Measurements from ENCODE around the gene WDR19.
A peak's percentile ranks its signal among the peaks of the same experiment; 100 is the strongest.
"Not testable (repeated sequence)": the region's sequence is repeated elsewhere in the genome, so short reads cannot be mapped to it uniquely, and the experiment has no call there.

The WDR19 gene

GRCh38 chr4:39285853-39286252 is 103.5 kb downstream of the WDR19 start:
- Histone ChIP-seq H3K4me1 (ENCODE audit: control insufficient read depth in 5 of 5, insufficient read depth in 5 of 5, low read length in 5 of 5) (no peaks in the 10 kb centered on the region), H3K36me3 (ENCODE audit: control insufficient read depth in 5 of 5, insufficient read depth in 5 of 5, low read length in 5 of 5) (peaks cover 51 to 66% (median 57%) of the 10 kb centered on the region in 5 donors), H3K27me3 (ENCODE audit: control insufficient read depth in 5 of 5, insufficient read depth in 4 of 5, low read length in 5 of 5) (no peaks in the 10 kb centered on the region), H3K4me3 (ENCODE audit: low read depth in 1 of 5, low read length in 5 of 5) (no peak overlapping the region), H3K27ac (ENCODE audit: low read depth, low read length) (no peak overlapping the region), H3K9me3 (ENCODE audit: control insufficient read depth in 5 of 5, low read length in 5 of 5) (no peaks in the 10 kb centered on the region), H3K9ac (ENCODE audit: low read length in 5 of 5) (no peak overlapping the region)

GRCh38 chr4:39286263-39286662 is 103.9 kb downstream of the WDR19 start:
- Histone ChIP-seq H3K4me1 (ENCODE audit: control insufficient read depth in 5 of 5, insufficient read depth in 5 of 5, low read length in 5 of 5) (no peaks in the 10 kb centered on the region), H3K4me3 (ENCODE audit: low read depth in 1 of 5, low read length in 5 of 5) (no peak overlapping the region), H3K9me3 (ENCODE audit: control insufficient read depth in 5 of 5, low read length in 5 of 5) (no peaks in the 10 kb centered on the region), H3K27me3 (ENCODE audit: control insufficient read depth in 5 of 5, insufficient read depth in 4 of 5, low read length in 5 of 5) (no peaks in the 10 kb centered on the region), H3K36me3 (ENCODE audit: control insufficient read depth in 5 of 5, insufficient read depth in 5 of 5, low read length in 5 of 5) (peaks cover 54 to 70% (median 60%) of the 10 kb centered on the region in 5 donors), H3K9ac (ENCODE audit: low read length in 5 of 5) (no peak overlapping the region), H3K27ac (ENCODE audit: low read depth, low read length) (no peak overlapping the region)

GRCh38 chr4:39287223-39287622 is 104.9 kb downstream of the WDR19 start:
- H3K9ac ChIP-seq (ENCODE audit: low read length in 5 of 5): no peak overlapping the region
- peaks cover 54 to 73% (median 64%) of the 10 kb centered on the region in 5 donors for H3K36me3 ChIP-seq (ENCODE audit: control insufficient read depth in 5 of 5, insufficient read depth in 5 of 5, low read length in 5 of 5)
- no peaks in the 10 kb centered on the region for H3K9me3 ChIP-seq (ENCODE audit: control insufficient read depth in 5 of 5, low read length in 5 of 5)
- no peak overlapping the region for H3K4me3 ChIP-seq (ENCODE audit: low read depth in 1 of 5, low read length in 5 of 5)
- no peak overlapping the region for H3K27ac ChIP-seq (ENCODE audit: low read depth, low read length)
- H3K4me1 ChIP-seq (ENCODE audit: control insufficient read depth in 5 of 5, insufficient read depth in 5 of 5, low read length in 5 of 5): no peaks in the 10 kb centered on the region
- no peaks in the 10 kb centered on the region for H3K27me3 ChIP-seq (ENCODE audit: control insufficient read depth in 5 of 5, insufficient read depth in 4 of 5, low read length in 5 of 5)

- H3K27ac ChIP-seq (ENCODE audit: low read depth, low read length): no peak overlapping the region
- H3K36me3 ChIP-seq (ENCODE audit: control insufficient read depth in 5 of 5, insufficient read depth in 5 of 5, low read length in 5 of 5): peaks cover 42 to 81% (median 69%) of the 10 kb centered on the region in 5 donors
- H3K4me3 ChIP-seq (ENCODE audit: low read depth in 1 of 5, low read length in 5 of 5): no peak overlapping the region
- no peaks in the 10 kb centered on the region for H3K9me3 ChIP-seq (ENCODE audit: control insufficient read depth in 5 of 5, low read length in 5 of 5)
- no peaks in the 10 kb centered on the region for H3K4me1 ChIP-seq (ENCODE audit: control insufficient read depth in 5 of 5, insufficient read depth in 5 of 5, low read length in 5 of 5)
- H3K9ac ChIP-seq (ENCODE audit: low read length in 5 of 5): no peak overlapping the region
- no peaks in the 10 kb centered on the region for H3K27me3 ChIP-seq (ENCODE audit: control insufficient read depth in 5 of 5, insufficient read depth in 4 of 5, low read length in 5 of 5)
Measured at GRCh38 chr4:39291686-39292085, 109.4 kb downstream of the WDR19 start.

- not testable (repeated sequence) for H3K27ac ChIP-seq (ENCODE audit: low read depth, low read length); H3K4me3 ChIP-seq (ENCODE audit: low read depth in 1 of 5, low read length in 5 of 5); H3K4me1 ChIP-seq (ENCODE audit: control insufficient read depth in 5 of 5, insufficient read depth in 5 of 5, low read length in 5 of 5); H3K9ac ChIP-seq (ENCODE audit: low read length in 5 of 5); H3K27me3 ChIP-seq (ENCODE audit: control insufficient read depth in 5 of 5, insufficient read depth in 4 of 5, low read length in 5 of 5); H3K9me3 ChIP-seq (ENCODE audit: control insufficient read depth in 5 of 5, low read length in 5 of 5)
- H3K36me3 ChIP-seq (ENCODE audit: control insufficient read depth in 5 of 5, insufficient read depth in 5 of 5, low read length in 5 of 5): peaks cover 39 to 73% (median 61%) of the 10 kb centered on the region in 5 donors
Measured at GRCh38 chr4:39292433-39292832, 110.1 kb downstream of the WDR19 start.

- Histone ChIP-seq H3K27ac (ENCODE audit: low read depth, low read length) (no peak overlapping the region), H3K9me3 (ENCODE audit: control insufficient read depth in 5 of 5, low read length in 5 of 5) (no peaks in the 10 kb centered on the region), H3K4me1 (ENCODE audit: control insufficient read depth in 5 of 5, insufficient read depth in 5 of 5, low read length in 5 of 5) (peaks cover 0 to 3% (median 0%) of the 10 kb centered on the region in 5 donors), H3K9ac (ENCODE audit: low read length in 5 of 5) (no peak overlapping the region), H3K36me3 (ENCODE audit: control insufficient read depth in 5 of 5, insufficient read depth in 5 of 5, low read length in 5 of 5) (peaks cover 21 to 66% (median 41%) of the 10 kb centered on the region in 5 donors), H3K4me3 (ENCODE audit: low read depth in 1 of 5, low read length in 5 of 5) (no peak overlapping the region), H3K27me3 (ENCODE audit: control insufficient read depth in 5 of 5, insufficient read depth in 4 of 5, low read length in 5 of 5) (no peaks in the 10 kb centered on the region)
Measured at GRCh38 chr4:39295784-39296183, 113.5 kb downstream of the WDR19 start.

- H3K4me1 ChIP-seq (ENCODE audit: control insufficient read depth in 5 of 5, insufficient read depth in 5 of 5, low read length in 5 of 5): peaks cover 0 to 12% (median 2%) of the 10 kb centered on the region in 5 donors
- H3K4me3 ChIP-seq (ENCODE audit: low read depth in 1 of 5, low read length in 5 of 5): no peak overlapping the region
- H3K27me3 ChIP-seq (ENCODE audit: control insufficient read depth in 5 of 5, insufficient read depth in 4 of 5, low read length in 5 of 5): no peaks in the 10 kb centered on the region
- no peak overlapping the region for H3K9ac ChIP-seq (ENCODE audit: low read length in 5 of 5)
- H3K36me3 ChIP-seq (ENCODE audit: control insufficient read depth in 5 of 5, insufficient read depth in 5 of 5, low read length in 5 of 5): peaks cover 22 to 59% (median 55%) of the 10 kb centered on the region in 5 donors
- H3K9me3 ChIP-seq (ENCODE audit: control insufficient read depth in 5 of 5, low read length in 5 of 5): no peaks in the 10 kb centered on the region
- H3K27ac ChIP-seq (ENCODE audit: low read depth, low read length): no peak overlapping the region
Measured at GRCh38 chr4:39302901-39303300, 120.6 kb downstream of the WDR19 start.

- no peak overlapping the region for H3K9ac ChIP-seq (ENCODE audit: low read length in 5 of 5)
- H3K9me3 ChIP-seq (ENCODE audit: control insufficient read depth in 5 of 5, low read length in 5 of 5): no peaks in the 10 kb centered on the region
- H3K4me1 ChIP-seq (ENCODE audit: control insufficient read depth in 5 of 5, insufficient read depth in 5 of 5, low read length in 5 of 5): peaks cover 0 to 12% (median 5%) of the 10 kb centered on the region in 5 donors
- H3K27me3 ChIP-seq (ENCODE audit: control insufficient read depth in 5 of 5, insufficient read depth in 4 of 5, low read length in 5 of 5): no peaks in the 10 kb centered on the region
- H3K27ac ChIP-seq (ENCODE audit: low read depth, low read length): no peak overlapping the region
- peaks cover 22 to 62% (median 57%) of the 10 kb centered on the region in 5 donors for H3K36me3 ChIP-seq (ENCODE audit: control insufficient read depth in 5 of 5, insufficient read depth in 5 of 5, low read length in 5 of 5)
- no peak overlapping the region for H3K4me3 ChIP-seq (ENCODE audit: low read depth in 1 of 5, low read length in 5 of 5)
Measured at GRCh38 chr4:39303871-39304270, 121.5 kb downstream of the WDR19 start.

- no peak overlapping the region for H3K27ac ChIP-seq (ENCODE audit: low read depth, low read length)
- no peaks in the 10 kb centered on the region for H3K27me3 ChIP-seq (ENCODE audit: control insufficient read depth in 5 of 5, insufficient read depth in 4 of 5, low read length in 5 of 5)
- H3K9ac ChIP-seq (ENCODE audit: low read length in 5 of 5): no peak overlapping the region
- H3K9me3 ChIP-seq (ENCODE audit: control insufficient read depth in 5 of 5, low read length in 5 of 5): no peaks in the 10 kb centered on the region
- H3K4me1 ChIP-seq (ENCODE audit: control insufficient read depth in 5 of 5, insufficient read depth in 5 of 5, low read length in 5 of 5): peaks cover 0 to 12% (median 5%) of the 10 kb centered on the region in 5 donors
- H3K36me3 ChIP-seq (ENCODE audit: control insufficient read depth in 5 of 5, insufficient read depth in 5 of 5, low read length in 5 of 5): peaks cover 26 to 62% (median 57%) of the 10 kb centered on the region in 5 donors
- no peak overlapping the region for H3K4me3 ChIP-seq (ENCODE audit: low read depth in 1 of 5, low read length in 5 of 5)
Measured at GRCh38 chr4:39304651-39305050, 122.3 kb downstream of the WDR19 start.

GRCh38 chr4:39305912-39306677 is 123.8 kb downstream of the WDR19 start:
- Histone ChIP-seq H3K9ac (ENCODE audit: low read length in 5 of 5) (peak overlapping the region in 1 of 5 donors; percentile 1), H3K36me3 (ENCODE audit: control insufficient read depth in 5 of 5, insufficient read depth in 5 of 5, low read length in 5 of 5) (peaks cover 32 to 61% (median 56%) of the 10 kb centered on the region in 5 donors), H3K9me3 (ENCODE audit: control insufficient read depth in 5 of 5, low read length in 5 of 5) (no peaks in the 10 kb centered on the region), H3K27ac (ENCODE audit: low read depth, low read length) (no peak overlapping the region), H3K27me3 (ENCODE audit: control insufficient read depth in 5 of 5, insufficient read depth in 4 of 5, low read length in 5 of 5) (no peaks in the 10 kb centered on the region), H3K4me3 (ENCODE audit: low read depth in 1 of 5, low read length in 5 of 5) (no peak overlapping the region), H3K4me1 (ENCODE audit: control insufficient read depth in 5 of 5, insufficient read depth in 5 of 5, low read length in 5 of 5) (peaks cover 0 to 12% (median 5%) of the 10 kb centered on the region in 5 donors)

Measured in subcutaneous abdominal adipose tissue (tissue), 5 donors.